ENCODE measurements around the gene C9orf72. TPM values are rescaled to one million over a fixed set of nuclear protein-coding genes. Genes with fewer than 3 reads are reported as not detected.

The C9orf72 gene
- total RNA-seq (30.3 and 32.7 TPM in 2 replicates), polyA plus RNA-seq (9.3 and 12.4 TPM in 2 replicates)

GRCh38 chr9:27572918-27573633, at the start of gene C9orf72:
C9orf72 (minus strand) TSS chr9:27573481; CDS start chr9:27567120, 6,361 bp downstream.
- Histone ChIP-seq H3K4me3 (peak within 1 kb of the TSS; percentile 71), H3K9me2 (replicated peaks; ENCODE audit: insufficient read depth) (no peaks in the 10 kb centered on the region), H3K79me2 (peaks cover 36% of the 10 kb centered on the region), H2AFZ (peak within 1 kb of the TSS; percentile 85), H3K4me2 (peak within 1 kb of the TSS; percentile 80), H3K4me1 (ENCODE audit: insufficient read depth) (peaks cover 19% of the 10 kb centered on the region), H3K9me3 (ENCODE audit: low read depth) (no peaks in the 10 kb centered on the region), H3K36me3 (replicated peaks; ENCODE audit: insufficient read depth, low read depth) (no peaks in the 10 kb centered on the region), H3K27ac (peak within 1 kb of the TSS; percentile 100), H4K20me1 (ENCODE audit: insufficient read depth, poor library complexity, severe bottlenecking) (no peaks in the 10 kb centered on the region), H3K27me3 (no peaks in the 10 kb centered on the region)
- DNase-seq (ENCODE audit: low spot score): peak; percentile 92
- no peak for TF ChIP-seq EZH2 (IDR thresholded peaks at IDR 0.05; ENCODE audit: borderline replicate concordance)
- no peak for TF ChIP-seq EZH2phosphoT487 (IDR thresholded peaks at IDR 0.05; ENCODE audit: low read depth, severe bottlenecking, unreplicated experiment)
- peak; percentile 12 for TF ChIP-seq CTCF (IDR thresholded peaks at IDR 0.05; ENCODE audit: poor library complexity)
- 2% methylated on average over 51 of the region's 72 CpGs for WGBS (ENCODE audit: low lambda C conversion rate, missing lambda C conversion rate)

- no peak overlapping the region for H3K4me3 ChIP-seq
- TF ChIP-seq CTCF (IDR thresholded peaks at IDR 0.05; ENCODE audit: poor library complexity) (no peak), EZH2phosphoT487 (IDR thresholded peaks at IDR 0.05; ENCODE audit: low read depth, severe bottlenecking, unreplicated experiment) (no peak), EZH2 (IDR thresholded peaks at IDR 0.05; ENCODE audit: borderline replicate concordance) (no peak)
- no peak overlapping the region for H3K27ac ChIP-seq
- no peaks in the 10 kb centered on the region for H4K20me1 ChIP-seq (ENCODE audit: insufficient read depth, poor library complexity, severe bottlenecking)
- WGBS (ENCODE audit: low lambda C conversion rate, missing lambda C conversion rate): 94% methylated on average over 5 of the region's 5 CpGs
- no peaks in the 10 kb centered on the region for H3K9me2 ChIP-seq (replicated peaks; ENCODE audit: insufficient read depth)
- no peak overlapping the region for H3K4me2 ChIP-seq
- H3K27me3 ChIP-seq: no peaks in the 10 kb centered on the region
- no peaks in the 10 kb centered on the region for H3K9me3 ChIP-seq (ENCODE audit: low read depth)
- no peak for DNase-seq (ENCODE audit: low spot score)
- no peak overlapping the region for H2AFZ ChIP-seq
- H3K79me2 ChIP-seq: no peaks in the 10 kb centered on the region
- H3K36me3 ChIP-seq (replicated peaks; ENCODE audit: insufficient read depth, low read depth): no peaks in the 10 kb centered on the region
- peaks cover 5% of the 10 kb centered on the region for H3K4me1 ChIP-seq (ENCODE audit: insufficient read depth)
These were observed 49.5 kb upstream of the C9orf72 start for GRCh38 chr9:27622693-27623340.

- TF ChIP-seq EZH2 (IDR thresholded peaks at IDR 0.05; ENCODE audit: borderline replicate concordance) (no peak), EZH2phosphoT487 (IDR thresholded peaks at IDR 0.05; ENCODE audit: low read depth, severe bottlenecking, unreplicated experiment) (no peak), CTCF (IDR thresholded peaks at IDR 0.05; ENCODE audit: poor library complexity) (no peak)
- DNase-seq (ENCODE audit: low spot score): no peak
- Histone ChIP-seq H3K27me3 (no peaks in the 10 kb centered on the region), H3K9me3 (ENCODE audit: low read depth) (no peaks in the 10 kb centered on the region), H3K4me2 (no peak overlapping the region), H2AFZ (no peak overlapping the region), H4K20me1 (ENCODE audit: insufficient read depth, poor library complexity, severe bottlenecking) (no peaks in the 10 kb centered on the region), H3K4me1 (ENCODE audit: insufficient read depth) (no peaks in the 10 kb centered on the region), H3K4me3 (no peak overlapping the region), H3K79me2 (no peaks in the 10 kb centered on the region), H3K9me2 (replicated peaks; ENCODE audit: insufficient read depth) (no peaks in the 10 kb centered on the region), H3K36me3 (replicated peaks; ENCODE audit: insufficient read depth, low read depth) (no peaks in the 10 kb centered on the region), H3K27ac (no peak overlapping the region)
- WGBS (ENCODE audit: low lambda C conversion rate, missing lambda C conversion rate): 85% methylated on average over 6 of the region's 6 CpGs
These were observed 46.5 kb upstream of the C9orf72 start for GRCh38 chr9:27619743-27620142.
